GM20000 (cell line): Measurements from ENCODE around the gene FLYWCH2.
"Not testable (repeated sequence)": the region's sequence is repeated elsewhere in the genome, so short reads cannot be mapped to it uniquely, and the experiment has no call there.

Experiments used
- DNase-seq: peaks from one replicate; pipeline ENCODE4 v3.0.0; 2012; ENCODE audit warnings: low spot score
- TF ChIP-seq, protein P1 (sequence below): IDR thresholded peaks from 2 replicates; pipeline ENCODE4 v1.5.1; 2012; ENCODE audit warnings: mild to moderate bottlenecking, control low read depth; ENCODE audit errors: extremely low read depth, missing control alignments

The FLYWCH2 gene

DNA sequence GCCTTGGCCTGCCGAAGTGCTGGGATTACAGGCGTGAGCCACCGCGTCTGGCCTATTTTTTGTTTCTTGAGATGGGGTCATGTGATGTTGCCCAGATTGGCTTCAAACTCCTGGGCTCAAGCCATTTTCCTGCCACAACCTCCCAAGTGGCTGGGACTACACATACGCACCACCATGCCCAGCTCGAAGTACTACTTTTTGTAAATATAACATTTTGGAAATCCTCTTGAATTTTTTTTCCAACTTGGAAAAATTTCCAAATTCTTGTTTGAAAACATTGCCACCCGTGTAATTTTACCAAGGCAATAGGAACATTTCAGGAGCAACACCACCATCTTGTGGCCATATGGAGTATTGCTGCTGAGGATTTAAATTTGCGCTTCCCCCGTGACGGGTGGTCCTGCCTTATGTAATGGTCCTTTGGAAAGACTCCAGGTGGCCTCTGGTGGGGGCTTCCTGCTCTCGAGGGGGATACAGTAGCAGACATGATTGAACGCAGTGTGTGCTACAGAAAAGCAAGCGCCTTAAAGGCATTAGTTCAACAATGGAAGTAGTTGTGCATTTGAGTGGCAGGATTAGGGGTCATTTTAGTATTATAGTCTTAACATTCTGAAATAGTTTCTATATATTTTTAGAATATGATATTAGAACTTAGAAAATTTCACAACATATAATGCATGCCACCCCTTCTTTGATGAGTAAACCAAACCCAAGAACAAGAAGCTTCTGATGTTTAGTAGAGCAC lies 36.7 kb downstream of the FLYWCH2 start:
- DNase-seq: peak; percentile 68
- TF ChIP-seq, protein P1, sequence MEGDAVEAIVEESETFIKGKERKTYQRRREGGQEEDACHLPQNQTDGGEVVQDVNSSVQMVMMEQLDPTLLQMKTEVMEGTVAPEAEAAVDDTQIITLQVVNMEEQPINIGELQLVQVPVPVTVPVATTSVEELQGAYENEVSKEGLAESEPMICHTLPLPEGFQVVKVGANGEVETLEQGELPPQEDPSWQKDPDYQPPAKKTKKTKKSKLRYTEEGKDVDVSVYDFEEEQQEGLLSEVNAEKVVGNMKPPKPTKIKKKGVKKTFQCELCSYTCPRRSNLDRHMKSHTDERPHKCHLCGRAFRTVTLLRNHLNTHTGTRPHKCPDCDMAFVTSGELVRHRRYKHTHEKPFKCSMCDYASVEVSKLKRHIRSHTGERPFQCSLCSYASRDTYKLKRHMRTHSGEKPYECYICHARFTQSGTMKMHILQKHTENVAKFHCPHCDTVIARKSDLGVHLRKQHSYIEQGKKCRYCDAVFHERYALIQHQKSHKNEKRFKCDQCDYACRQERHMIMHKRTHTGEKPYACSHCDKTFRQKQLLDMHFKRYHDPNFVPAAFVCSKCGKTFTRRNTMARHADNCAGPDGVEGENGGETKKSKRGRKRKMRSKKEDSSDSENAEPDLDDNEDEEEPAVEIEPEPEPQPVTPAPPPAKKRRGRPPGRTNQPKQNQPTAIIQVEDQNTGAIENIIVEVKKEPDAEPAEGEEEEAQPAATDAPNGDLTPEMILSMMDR: peak; percentile 64

DNA sequence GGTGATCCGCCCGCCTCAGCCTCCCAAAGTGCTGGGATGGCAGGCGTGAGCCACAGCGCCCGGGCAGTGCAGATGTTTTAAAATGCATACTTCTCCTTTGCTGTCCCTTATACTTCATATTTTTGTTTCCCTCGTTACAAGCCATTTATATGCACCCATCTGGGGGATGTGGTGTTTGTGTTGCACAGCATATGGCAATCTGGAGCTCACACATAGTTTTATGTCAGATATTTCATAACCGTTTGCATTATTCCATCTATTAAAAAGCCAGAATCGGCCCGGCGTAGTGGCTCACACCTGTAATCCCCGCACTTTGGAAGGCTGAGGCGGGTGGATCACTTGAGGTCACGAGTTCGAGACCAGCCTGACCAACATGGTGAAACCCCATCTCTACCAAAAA lies 40.5 kb downstream of the FLYWCH2 start:
- no peak for DNase-seq
- TF ChIP-seq, protein P1: no peak

DNA sequence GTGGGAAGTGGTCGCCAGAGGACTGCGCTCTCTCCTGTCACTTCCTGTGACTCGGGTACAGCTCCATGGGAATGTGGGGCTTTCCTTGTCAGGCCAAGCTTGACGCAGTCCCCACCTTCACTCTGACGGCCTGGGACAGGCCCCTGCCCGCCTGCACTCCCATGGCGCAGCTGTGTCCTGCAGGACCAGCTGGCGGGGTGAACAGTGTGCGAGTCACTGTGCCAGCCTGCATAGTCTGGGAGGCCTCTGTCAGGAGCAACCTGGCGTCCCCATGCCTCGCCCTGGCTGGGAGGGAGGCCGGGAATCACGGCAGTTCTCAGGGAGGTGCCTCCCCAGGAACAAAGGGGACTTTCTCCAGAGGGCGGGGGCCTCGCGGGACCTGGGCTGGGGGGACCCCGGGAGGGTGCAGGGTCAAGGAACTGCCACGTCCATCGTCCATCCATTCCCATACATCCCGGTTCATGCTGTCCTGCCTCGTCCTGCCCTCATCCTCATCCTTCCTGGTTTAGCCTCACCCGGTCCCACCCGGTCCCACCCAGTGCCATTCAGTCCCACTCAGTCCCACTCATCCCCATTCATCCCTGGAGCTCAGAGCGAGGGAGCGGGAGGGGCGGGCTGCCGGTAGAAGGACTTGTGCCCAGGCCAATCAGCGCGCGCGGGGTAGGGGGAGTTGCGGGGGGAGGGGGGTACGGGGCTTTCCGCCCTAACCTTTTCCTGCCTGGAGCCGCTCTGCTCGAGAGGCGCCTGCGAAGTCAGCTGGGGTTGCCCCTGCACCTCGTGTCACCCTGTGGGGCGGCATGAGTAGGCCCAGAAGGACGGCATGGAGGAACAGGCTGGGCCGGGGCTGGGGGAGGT lies 42.1 kb downstream of the FLYWCH2 start:
- TF ChIP-seq, protein P1: no peak
- DNase-seq: no peak

DNA sequence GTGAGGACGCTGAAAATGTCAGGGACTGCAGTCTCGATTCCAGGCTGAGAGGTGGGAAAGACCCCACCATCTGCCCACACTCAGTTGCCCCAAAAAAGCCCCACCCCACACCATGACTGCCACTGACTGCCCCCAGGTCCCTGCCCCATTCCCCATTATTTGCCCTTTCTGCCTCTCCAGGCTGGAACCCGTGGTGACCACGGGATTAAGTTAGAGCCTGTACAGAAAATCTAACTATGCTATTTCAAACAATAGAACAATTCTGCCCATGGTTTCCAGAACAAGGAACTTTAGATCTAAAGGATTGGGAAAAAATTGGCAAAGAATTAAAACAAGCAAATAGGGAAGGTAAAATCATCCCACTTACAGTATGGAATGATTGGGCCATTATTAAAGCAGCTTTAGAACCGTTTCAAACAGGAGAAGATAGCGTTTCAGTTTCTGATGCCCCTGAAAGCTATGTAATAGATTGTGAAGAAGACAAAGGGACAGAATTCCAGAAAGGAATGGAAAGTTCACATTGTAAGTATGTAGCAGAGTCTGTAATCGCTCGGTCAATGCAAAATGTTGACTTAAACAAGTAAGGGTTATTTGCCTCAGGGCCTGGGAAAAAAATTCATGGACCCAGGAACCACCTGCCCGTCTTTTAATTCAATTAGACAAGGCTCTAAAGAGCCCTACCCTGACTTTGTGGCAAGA lies 43.1 kb downstream of the FLYWCH2 start:
- TF ChIP-seq, protein P1: no peak
- DNase-seq: no peak

DNA sequence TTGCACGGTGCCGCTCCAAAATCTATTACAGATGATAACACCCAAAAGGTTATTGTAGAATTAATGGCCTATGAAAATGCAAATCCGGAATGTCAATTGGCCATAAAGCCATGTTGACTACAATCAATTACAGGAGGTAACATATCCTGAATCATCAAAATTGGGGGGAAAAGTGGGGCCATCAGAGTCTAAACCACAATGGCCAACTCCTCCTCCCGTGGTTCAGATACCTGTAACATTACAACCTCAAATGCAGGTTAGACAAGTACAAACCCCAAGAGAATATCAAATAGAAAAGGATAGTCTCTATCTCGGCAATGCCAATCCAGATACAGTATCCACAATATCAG lies 43.6 kb downstream of the FLYWCH2 start:
- no peak for DNase-seq
- TF ChIP-seq, protein P1: no peak

DNA sequence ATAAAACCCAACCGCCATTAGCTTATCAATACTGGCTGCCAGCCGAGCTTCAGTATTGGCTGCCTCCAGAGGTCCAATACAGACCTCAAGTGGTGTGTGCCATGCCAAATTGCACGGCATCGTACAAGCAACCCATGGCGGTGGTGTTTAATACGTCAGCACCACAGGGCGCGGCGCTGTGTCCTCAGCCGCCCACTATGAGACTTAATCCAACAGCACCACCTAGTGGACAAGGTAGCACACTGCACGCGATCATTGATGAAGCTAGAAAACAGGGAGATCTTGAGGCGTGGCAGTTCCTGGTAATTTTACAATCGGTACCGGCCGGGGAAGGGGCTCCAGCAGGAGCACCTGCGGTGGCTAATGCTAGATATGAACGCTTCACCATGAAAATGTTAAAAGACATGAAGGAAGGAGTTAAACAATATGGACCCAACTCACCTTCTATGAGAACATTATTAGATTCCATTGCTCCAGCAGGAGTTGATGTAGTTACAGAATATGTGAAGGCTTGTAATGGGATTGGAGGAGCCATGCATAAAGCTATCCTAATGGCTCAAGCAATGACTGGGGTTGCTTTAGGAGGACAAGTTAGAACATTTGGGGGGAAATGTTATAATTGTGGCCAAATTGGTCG lies 44.1 kb downstream of the FLYWCH2 start:
- TF ChIP-seq, protein P1: peak; percentile 96
- DNase-seq: peak; percentile 88

DNA sequence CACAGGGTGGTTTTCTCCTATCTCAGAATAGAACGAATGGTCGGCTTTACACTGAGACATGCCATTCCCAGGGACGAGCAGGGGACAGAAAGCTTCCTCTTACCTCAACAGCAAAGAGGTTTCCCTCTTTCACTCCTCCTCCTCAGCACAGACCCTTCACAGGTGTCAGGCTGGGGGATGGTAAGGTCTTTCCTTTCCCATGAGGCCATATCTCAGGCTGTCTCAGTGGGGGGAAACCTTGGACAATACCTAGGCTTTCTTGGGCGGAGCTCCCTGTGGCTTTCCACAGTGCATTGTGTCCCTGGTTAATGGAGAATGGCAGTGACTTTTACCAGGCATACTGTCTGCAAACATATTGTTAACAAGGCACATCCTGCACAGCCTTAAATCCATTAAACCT lies 45.1 kb downstream of the FLYWCH2 start:
- not testable (repeated sequence) for DNase-seq
